ENCODE data around the gene PDE11A. TPM values are rescaled to one million over a fixed set of nuclear protein-coding genes. Genes with fewer than 3 reads are reported as not detected.

PDE11A gene
- total RNA-seq, 4 donors from 2014 or later: 0.37 to 1.2 (median 1.1) TPM; not detected in 1

GRCh38 chr2:177872286-177872685 is 200.3 kb downstream of the PDE11A start:
- Histone ChIP-seq H3K27me3 (no peaks in the 10 kb centered on the region), H3K9me3 (no peaks in the 10 kb centered on the region), H3K36me3 (no peaks in the 10 kb centered on the region), H3K27ac (no peak overlapping the region), H3K4me3 (no peak overlapping the region), H3K4me1 (no peaks in the 10 kb centered on the region)
- in situ Hi-C loops (cut with MboI; ENCODE audit: low pct_ligation_motif_present in 1 of 4, low pct_unique_long_range_greater_than_20kb in 1 of 4, low sequenced_read_pairs in 3 of 4): no loop called here
- intact Hi-C loops (cut with DNase I; ENCODE audit: low total_unique reads): no loop called here
- DNase-seq: no peak
- TF ChIP-seq POLR2AphosphoS5 (IDR thresholded peaks at IDR 0.05) (no peak), POLR2A (IDR thresholded peaks at IDR 0.05) (no peak), CTCF (IDR thresholded peaks at IDR 0.05) (no peak), EP300 (IDR thresholded peaks at IDR 0.05; ENCODE audit: low read depth) (no peak)

- in situ Hi-C loops (cut with MboI; ENCODE audit: low pct_ligation_motif_present in 1 of 4, low pct_unique_long_range_greater_than_20kb in 1 of 4, low sequenced_read_pairs in 3 of 4): no loop called here
Measured at GRCh38 chr2:177869912-177870311, 202.7 kb downstream of the PDE11A start.

GRCh38 chr2:177869209-177869608 is 203.4 kb downstream of the PDE11A start:
- no peak for TF ChIP-seq EP300 (IDR thresholded peaks at IDR 0.05; ENCODE audit: low read depth)
- no peak for TF ChIP-seq CTCF (IDR thresholded peaks at IDR 0.05)
- no peak for TF ChIP-seq POLR2AphosphoS5 (IDR thresholded peaks at IDR 0.05)
- TF ChIP-seq POLR2A (IDR thresholded peaks at IDR 0.05): no peak
- H3K9me3 ChIP-seq: no peaks in the 10 kb centered on the region
- DNase-seq: no peak
- H3K36me3 ChIP-seq: no peaks in the 10 kb centered on the region
- no peak overlapping the region for H3K4me3 ChIP-seq
- no peaks in the 10 kb centered on the region for H3K4me1 ChIP-seq
- intact Hi-C loops (cut with DNase I; ENCODE audit: low total_unique reads): no loop called here
- no peak overlapping the region for H3K27ac ChIP-seq
- in situ Hi-C loops (cut with MboI; ENCODE audit: low pct_ligation_motif_present in 1 of 4, low pct_unique_long_range_greater_than_20kb in 1 of 4, low sequenced_read_pairs in 3 of 4): no loop called here
- H3K27me3 ChIP-seq: no peaks in the 10 kb centered on the region
- 72 to 89% methylated on average over 3 of the region's 3 CpGs for WGBS, 2 donors (ENCODE audit: low coverage in 1 of 2)

More at GRCh38 chr2:177869912-177870311, 202.7 kb downstream of the PDE11A start:
- Histone ChIP-seq H3K4me3 (no peak overlapping the region), H3K4me1 (no peaks in the 10 kb centered on the region), H3K27me3 (no peaks in the 10 kb centered on the region), H3K36me3 (no peaks in the 10 kb centered on the region), H3K9me3 (no peaks in the 10 kb centered on the region), H3K27ac (no peak overlapping the region)
- intact Hi-C loops (cut with DNase I; ENCODE audit: low total_unique reads): no loop called here
- no peak for TF ChIP-seq EP300 (IDR thresholded peaks at IDR 0.05; ENCODE audit: low read depth)
- TF ChIP-seq CTCF (IDR thresholded peaks at IDR 0.05): no peak
- no peak for TF ChIP-seq POLR2A (IDR thresholded peaks at IDR 0.05)
- TF ChIP-seq POLR2AphosphoS5 (IDR thresholded peaks at IDR 0.05): no peak
- DNase-seq: no peak
- WGBS, 2 donors (ENCODE audit: low coverage in 1 of 2): 70 to 74% methylated on average over 3 of the region's 3 CpGs

GRCh38 chr2:177868806-177869205 is 203.8 kb downstream of the PDE11A start:
- no peaks in the 10 kb centered on the region for H3K27me3 ChIP-seq
- no peaks in the 10 kb centered on the region for H3K36me3 ChIP-seq
- no peak overlapping the region for H3K4me3 ChIP-seq
- DNase-seq: no peak
- TF ChIP-seq EP300 (IDR thresholded peaks at IDR 0.05; ENCODE audit: low read depth) (no peak), CTCF (IDR thresholded peaks at IDR 0.05) (no peak), POLR2AphosphoS5 (IDR thresholded peaks at IDR 0.05) (no peak), POLR2A (IDR thresholded peaks at IDR 0.05) (no peak)
- intact Hi-C loops (cut with DNase I; ENCODE audit: low total_unique reads): no loop called here
- H3K9me3 ChIP-seq: no peaks in the 10 kb centered on the region
- no peak overlapping the region for H3K27ac ChIP-seq
- no peaks in the 10 kb centered on the region for H3K4me1 ChIP-seq
- in situ Hi-C loops (cut with MboI; ENCODE audit: low pct_ligation_motif_present in 1 of 4, low pct_unique_long_range_greater_than_20kb in 1 of 4, low sequenced_read_pairs in 3 of 4): no loop called here

Measured in transverse colon (tissue), 4 donors.